ENCODE measurements around the gene PEX5. TPM values are rescaled to one million over a fixed set of nuclear protein-coding genes. Genes with fewer than 3 reads are reported as not detected.
"Not testable (repeated sequence)": the region's sequence is repeated elsewhere in the genome, so short reads cannot be mapped to it uniquely, and the experiment has no call there.

Gene PEX5
- total RNA-seq, 3 donors from 2014 or later = 36.1 to 41.2 (median 38.5) TPM

DNA sequence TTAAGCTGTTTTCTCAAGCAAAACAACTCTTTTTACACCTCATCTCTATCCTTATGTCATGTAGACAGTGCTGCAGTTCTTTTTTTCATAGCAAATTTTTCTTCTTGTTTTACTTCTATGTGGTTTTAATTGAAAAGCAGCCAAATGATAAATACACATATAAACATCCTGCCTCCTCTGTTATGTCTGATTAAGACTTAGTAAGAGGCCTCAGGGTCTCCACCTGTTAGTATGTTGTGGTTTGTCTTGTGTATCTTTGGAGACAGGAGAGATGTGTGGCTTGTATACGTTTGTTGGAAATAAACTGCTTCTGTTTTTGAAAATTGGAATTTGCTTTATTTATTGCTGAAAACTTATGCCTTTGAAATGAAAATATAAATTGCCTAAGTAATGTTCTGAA, 32.0 kb downstream of the PEX5 start:
- ATAC-seq (no peak), DNase-seq (no peak)
- Histone ChIP-seq H3K9me3 (no peaks in the 10 kb centered on the region), H3K4me3 (no peak overlapping the region), H3K4me1 (ENCODE audit: low read depth) (no peaks in the 10 kb centered on the region), H3K36me3 (ENCODE audit: low read depth) (no peaks in the 10 kb centered on the region)
- TF ChIP-seq, protein P1, sequence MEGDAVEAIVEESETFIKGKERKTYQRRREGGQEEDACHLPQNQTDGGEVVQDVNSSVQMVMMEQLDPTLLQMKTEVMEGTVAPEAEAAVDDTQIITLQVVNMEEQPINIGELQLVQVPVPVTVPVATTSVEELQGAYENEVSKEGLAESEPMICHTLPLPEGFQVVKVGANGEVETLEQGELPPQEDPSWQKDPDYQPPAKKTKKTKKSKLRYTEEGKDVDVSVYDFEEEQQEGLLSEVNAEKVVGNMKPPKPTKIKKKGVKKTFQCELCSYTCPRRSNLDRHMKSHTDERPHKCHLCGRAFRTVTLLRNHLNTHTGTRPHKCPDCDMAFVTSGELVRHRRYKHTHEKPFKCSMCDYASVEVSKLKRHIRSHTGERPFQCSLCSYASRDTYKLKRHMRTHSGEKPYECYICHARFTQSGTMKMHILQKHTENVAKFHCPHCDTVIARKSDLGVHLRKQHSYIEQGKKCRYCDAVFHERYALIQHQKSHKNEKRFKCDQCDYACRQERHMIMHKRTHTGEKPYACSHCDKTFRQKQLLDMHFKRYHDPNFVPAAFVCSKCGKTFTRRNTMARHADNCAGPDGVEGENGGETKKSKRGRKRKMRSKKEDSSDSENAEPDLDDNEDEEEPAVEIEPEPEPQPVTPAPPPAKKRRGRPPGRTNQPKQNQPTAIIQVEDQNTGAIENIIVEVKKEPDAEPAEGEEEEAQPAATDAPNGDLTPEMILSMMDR (IDR thresholded peaks at IDR 0.05) = no peak
- intact Hi-C loops (cut with DNase I, micrococcal nuclease) = loop anchor here (5.0 to 10.0 kb wide), 2 partner anchors 413 to 416 kb away; no protein-coding TSS in a partner anchor

DNA sequence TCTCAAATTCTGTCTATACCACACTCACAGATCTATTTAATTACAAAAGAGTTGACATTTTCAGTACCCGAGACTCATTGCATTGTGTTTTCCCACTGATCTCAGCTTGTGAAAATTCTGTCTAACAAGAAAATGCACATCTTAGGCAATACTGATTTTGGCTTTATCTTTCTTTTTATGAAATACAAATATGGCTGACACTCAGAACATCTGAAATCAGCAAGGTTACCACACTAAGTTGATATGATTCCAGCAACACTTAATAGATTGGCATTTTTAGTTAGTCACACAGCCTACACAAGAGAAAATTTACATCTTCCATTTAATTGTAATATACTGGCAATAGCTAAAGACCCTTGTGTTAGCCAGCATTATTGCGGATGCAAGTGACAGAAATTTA, 40.3 kb downstream of the PEX5 start:
- Histone ChIP-seq H3K36me3 (ENCODE audit: low read depth) (no peaks in the 10 kb centered on the region), H3K9me3 (no peaks in the 10 kb centered on the region), H3K4me1 (ENCODE audit: low read depth) (no peaks in the 10 kb centered on the region), H3K4me3 (no peak overlapping the region)
- ATAC-seq = no peak
- no peak for DNase-seq
- TF ChIP-seq, protein P1 (IDR thresholded peaks at IDR 0.05) = no peak
- intact Hi-C loops (cut with DNase I, micrococcal nuclease) = loop anchor here in 1 of 2 donors (10.0 kb wide), 1 partner anchor 405 kb away; no protein-coding TSS in a partner anchor

DNA sequence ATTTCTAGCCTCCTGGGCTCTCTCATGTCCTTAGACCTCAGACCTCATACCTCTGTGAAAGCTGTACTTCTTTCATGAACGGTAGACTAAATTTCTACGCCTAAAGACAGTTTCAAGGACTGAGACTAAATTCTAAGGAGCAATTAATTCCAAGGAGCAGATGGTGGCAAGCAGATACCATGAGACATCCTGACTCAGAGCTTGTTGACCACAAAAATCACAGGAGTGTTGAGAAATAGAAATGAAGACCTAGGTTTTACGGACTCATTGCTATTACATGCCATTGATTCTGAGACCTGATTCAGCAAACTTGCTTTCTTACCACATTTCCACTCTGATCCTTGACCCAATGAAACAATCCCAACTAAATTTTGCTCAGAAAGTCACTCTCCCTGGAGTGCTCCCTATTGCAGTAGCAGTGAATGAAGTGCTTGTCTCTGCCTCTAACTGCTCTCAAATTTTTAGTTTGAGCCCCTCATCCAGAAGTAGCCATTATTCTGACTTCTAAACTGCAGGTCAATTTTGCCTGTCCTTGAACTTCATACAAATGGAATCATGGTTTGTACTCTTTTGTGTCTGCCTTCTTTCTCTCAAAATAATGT, 52.0 kb downstream of the PEX5 start:
- no peak for DNase-seq
- Histone ChIP-seq H3K9me3 (peaks cover 5% of the 10 kb centered on the region), H3K4me3 (no peak overlapping the region), H3K36me3 (ENCODE audit: low read depth) (no peaks in the 10 kb centered on the region), H3K4me1 (ENCODE audit: low read depth) (no peaks in the 10 kb centered on the region)
- TF ChIP-seq, protein P1 (IDR thresholded peaks at IDR 0.05) = no peak
- no peak for ATAC-seq
- intact Hi-C loops (cut with DNase I, micrococcal nuclease) = no loop called here

DNA sequence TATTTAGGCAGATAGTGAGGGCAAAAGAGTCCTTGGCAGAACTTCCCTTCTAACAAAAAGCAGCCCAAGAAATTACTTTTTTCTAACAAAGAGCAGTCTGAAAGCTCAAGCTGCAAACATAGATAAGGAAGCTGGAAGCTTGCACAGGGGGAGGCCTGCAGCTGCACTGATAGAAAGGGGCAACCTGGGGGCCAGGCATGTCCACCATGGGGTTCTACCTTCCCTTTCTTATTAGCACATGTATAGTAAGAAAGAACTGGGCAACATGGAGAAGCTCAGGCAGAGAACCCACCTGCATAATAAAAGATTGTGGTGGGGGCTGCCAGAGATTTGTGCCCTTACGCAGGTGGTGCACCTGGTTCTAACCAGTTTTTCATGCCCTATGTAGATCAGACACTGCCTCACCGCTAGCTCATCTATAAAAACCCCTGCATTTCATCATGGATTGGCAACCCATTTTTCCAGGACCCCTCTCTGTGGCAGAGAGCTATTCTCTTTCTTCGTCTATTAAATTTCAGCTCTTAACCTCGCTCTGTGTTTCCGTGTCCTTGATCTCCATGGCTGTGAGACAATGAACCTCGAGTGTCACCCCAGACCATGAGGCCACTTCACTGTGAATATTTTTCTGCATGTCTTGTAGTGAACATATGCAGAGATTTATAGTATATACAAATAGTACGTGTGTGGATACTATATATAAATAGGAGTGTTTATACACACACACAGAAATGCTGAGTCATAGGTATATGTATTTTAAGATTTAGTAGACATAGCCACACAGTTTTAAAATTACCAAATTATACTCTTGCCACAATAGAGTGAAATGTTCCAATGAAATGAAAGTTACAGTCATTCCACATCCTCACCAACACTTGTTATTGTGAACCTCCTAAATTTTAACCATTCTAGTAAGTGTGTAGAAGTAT, 53.0 kb downstream of the PEX5 start:
- H3K36me3 ChIP-seq (ENCODE audit: low read depth) = no peaks in the 10 kb centered on the region
- intact Hi-C loops (cut with DNase I, micrococcal nuclease) = no loop called here
- TF ChIP-seq, protein P1 (IDR thresholded peaks at IDR 0.05) = no peak
- no peaks in the 10 kb centered on the region for H3K4me1 ChIP-seq (ENCODE audit: low read depth)
- DNase-seq (no peak), ATAC-seq (no peak)
- peaks cover 5% of the 10 kb centered on the region for H3K9me3 ChIP-seq
- no peak overlapping the region for H3K4me3 ChIP-seq

DNA sequence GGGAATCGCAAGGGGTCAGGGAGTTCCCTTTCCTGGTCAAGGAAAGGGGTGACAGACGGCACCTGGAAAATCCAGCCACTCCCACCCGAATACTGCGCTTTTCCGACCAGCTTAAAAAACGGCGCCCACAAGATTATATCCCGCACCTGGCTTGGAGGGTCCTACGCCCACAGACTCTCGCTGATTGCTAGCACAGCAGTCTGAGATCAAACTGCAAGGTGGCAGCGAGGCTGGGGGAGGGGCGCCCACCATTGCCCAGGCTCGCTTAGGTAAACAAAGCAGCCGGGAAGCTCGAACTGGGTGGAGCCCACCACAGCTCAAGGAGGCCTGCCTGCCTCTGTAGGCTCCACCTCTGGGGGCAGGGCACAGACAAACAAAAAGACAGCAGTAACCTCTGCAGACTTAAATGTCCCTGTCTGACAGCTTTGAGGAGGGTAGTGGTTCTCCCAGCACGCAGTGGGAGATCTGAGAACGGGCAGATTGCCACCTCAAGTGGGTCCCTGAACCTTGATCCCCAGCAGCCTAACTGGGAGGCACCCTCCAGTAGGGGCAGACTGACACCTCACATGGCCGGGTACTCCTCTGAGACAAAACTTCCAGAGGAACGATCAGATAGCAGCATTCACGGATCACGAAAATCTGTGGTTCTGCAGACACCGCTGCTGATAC, 62.0 kb downstream of the PEX5 start:
- H3K9me3 ChIP-seq; ATAC-seq; intact Hi-C loops (cut with DNase I, micrococcal nuclease); H3K4me3 ChIP-seq; H3K36me3 ChIP-seq (ENCODE audit: low read depth); DNase-seq; H3K4me1 ChIP-seq (ENCODE audit: low read depth): not testable (repeated sequence)

Data from mucosa of descending colon (tissue), 3 donors.